Measurements from ENCODE around the gene RYR2. TPM values are rescaled to one million over a fixed set of nuclear protein-coding genes. Genes with fewer than 3 reads are reported as not detected.
"Not testable (repeated sequence)": the region's sequence is repeated elsewhere in the genome, so short reads cannot be mapped to it uniquely, and the experiment has no call there.

RYR2 gene
- total RNA-seq, 4 donors from 2014 or later: 0.53 to 1.2 (median 0.57) TPM

DNA sequence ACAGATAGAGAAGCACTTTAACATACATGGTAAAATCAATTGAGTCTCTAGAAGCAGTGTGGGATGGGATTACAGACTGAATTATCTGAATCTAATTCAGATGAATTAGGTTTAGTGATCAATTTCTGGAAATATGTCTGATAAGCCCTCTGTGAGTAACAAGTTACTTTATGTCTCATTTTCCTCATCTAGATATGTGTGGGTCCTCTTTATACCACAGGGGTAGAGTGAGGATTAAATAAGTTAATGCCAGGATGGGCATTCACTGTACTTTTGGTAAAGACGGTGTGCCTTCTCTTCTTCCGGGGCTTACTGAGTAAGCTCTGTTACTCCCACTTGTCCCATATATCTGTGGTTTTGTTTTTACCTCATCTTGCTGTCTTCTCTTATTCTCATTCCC lies 225.8 kb downstream of the RYR2 start:
- H3K36me3 ChIP-seq: no peaks in the 10 kb centered on the region
- no peaks in the 10 kb centered on the region for H3K4me1 ChIP-seq
- no peak overlapping the region for H3K4me3 ChIP-seq
- H3K27ac ChIP-seq: no peak overlapping the region
- H3K27me3 ChIP-seq: no peaks in the 10 kb centered on the region
- no peak for TF ChIP-seq EP300 (IDR thresholded peaks at IDR 0.05)
- TF ChIP-seq, protein P1, sequence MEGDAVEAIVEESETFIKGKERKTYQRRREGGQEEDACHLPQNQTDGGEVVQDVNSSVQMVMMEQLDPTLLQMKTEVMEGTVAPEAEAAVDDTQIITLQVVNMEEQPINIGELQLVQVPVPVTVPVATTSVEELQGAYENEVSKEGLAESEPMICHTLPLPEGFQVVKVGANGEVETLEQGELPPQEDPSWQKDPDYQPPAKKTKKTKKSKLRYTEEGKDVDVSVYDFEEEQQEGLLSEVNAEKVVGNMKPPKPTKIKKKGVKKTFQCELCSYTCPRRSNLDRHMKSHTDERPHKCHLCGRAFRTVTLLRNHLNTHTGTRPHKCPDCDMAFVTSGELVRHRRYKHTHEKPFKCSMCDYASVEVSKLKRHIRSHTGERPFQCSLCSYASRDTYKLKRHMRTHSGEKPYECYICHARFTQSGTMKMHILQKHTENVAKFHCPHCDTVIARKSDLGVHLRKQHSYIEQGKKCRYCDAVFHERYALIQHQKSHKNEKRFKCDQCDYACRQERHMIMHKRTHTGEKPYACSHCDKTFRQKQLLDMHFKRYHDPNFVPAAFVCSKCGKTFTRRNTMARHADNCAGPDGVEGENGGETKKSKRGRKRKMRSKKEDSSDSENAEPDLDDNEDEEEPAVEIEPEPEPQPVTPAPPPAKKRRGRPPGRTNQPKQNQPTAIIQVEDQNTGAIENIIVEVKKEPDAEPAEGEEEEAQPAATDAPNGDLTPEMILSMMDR (IDR thresholded peaks at IDR 0.05): no peak
- no peaks in the 10 kb centered on the region for H3K9me3 ChIP-seq
- DNase-seq (ENCODE audit: low spot score in 2 of 2): no peak
- 90% methylated on average over 2 of the region's 2 CpGs for WGBS

DNA sequence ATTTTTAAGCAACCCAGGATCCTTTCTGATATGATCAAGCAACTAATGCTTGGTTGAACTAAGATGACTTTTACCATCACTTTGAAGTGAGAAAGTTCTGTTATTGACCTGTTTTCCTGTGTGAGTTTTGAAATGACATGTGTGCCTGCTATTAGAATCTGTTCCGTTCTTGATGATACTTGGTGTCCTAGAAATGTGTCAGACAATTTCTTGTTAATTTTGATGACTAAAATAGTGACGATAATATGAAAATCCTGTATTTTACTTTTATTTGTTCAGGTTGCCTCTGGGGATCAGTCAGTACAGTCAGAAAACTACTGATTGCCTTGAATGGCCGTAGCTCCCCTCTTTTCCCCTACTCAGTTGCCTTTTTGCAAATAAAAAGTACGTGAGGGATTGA lies 228.0 kb downstream of the RYR2 start:
- H3K36me3 ChIP-seq: no peaks in the 10 kb centered on the region
- no peak overlapping the region for H3K4me3 ChIP-seq
- no peak for TF ChIP-seq POLR2A (IDR thresholded peaks at IDR 0.05)
- TF ChIP-seq POLR2AphosphoS5 (IDR thresholded peaks at IDR 0.05): no peak
- no peaks in the 10 kb centered on the region for H3K27me3 ChIP-seq
- no peaks in the 10 kb centered on the region for H3K9me3 ChIP-seq
- DNase-seq (ENCODE audit: low spot score in 2 of 2): no peak
- WGBS: 62% methylated on average over 4 of the region's 4 CpGs
- no peak overlapping the region for H3K27ac ChIP-seq
- H3K4me1 ChIP-seq: no peaks in the 10 kb centered on the region

DNA sequence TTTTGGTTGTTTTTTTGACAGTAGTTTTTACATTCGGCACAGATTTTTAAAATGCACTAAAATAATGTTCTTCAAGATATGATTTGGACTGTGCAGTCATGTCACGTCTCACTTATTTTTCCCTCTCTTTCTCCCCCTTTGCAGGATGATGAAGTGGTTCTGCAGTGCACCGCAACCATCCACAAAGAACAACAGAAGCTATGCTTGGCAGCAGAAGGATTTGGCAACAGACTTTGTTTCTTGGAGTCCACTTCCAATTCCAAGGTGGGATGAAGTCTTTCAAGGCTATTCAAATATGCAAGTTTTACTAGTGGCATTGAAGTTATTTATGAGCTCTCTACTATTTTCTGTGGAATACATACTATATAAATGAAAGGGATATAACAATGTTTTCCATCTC lies 228.4 kb downstream of the RYR2 start:
- DNase-seq (ENCODE audit: low spot score in 2 of 2): no peak
- H3K4me3 ChIP-seq: no peak overlapping the region
- no peaks in the 10 kb centered on the region for H3K4me1 ChIP-seq
- no peak overlapping the region for H3K27ac ChIP-seq
- WGBS: 84% methylated on average over 3 of the region's 3 CpGs
- no peak for TF ChIP-seq POLR2A (IDR thresholded peaks at IDR 0.05)
- no peak for TF ChIP-seq EP300 (IDR thresholded peaks at IDR 0.05)
- no peak for TF ChIP-seq POLR2AphosphoS5 (IDR thresholded peaks at IDR 0.05)
- H3K36me3 ChIP-seq: no peaks in the 10 kb centered on the region
- no peaks in the 10 kb centered on the region for H3K27me3 ChIP-seq
- H3K9me3 ChIP-seq: no peaks in the 10 kb centered on the region

DNA sequence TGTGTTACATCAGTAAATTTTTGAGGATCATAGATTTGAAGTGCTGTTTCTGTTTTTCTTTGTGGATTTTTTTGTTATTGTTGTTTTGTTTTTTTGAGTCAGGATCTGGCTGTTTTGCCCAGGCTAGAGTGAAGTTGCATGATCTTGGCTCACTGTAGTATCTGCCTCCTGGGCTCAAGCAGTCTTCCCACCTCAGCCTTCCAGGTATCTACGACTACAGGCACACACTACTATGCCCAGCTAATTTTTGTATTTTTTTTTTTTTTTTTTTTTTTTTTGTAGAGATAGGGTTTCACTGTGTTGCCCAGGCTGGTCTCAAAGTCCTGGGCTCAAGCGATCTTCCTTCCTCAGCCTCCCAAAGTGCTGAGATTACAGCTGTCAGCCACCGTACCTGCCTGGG lies 236.0 kb downstream of the RYR2 start:
- not testable (repeated sequence) for DNase-seq (ENCODE audit: low spot score in 2 of 2); H3K4me1 ChIP-seq; H3K4me3 ChIP-seq; H3K27me3 ChIP-seq; H3K27ac ChIP-seq; H3K9me3 ChIP-seq; H3K36me3 ChIP-seq
- 50% methylated on average over 3 of the region's 3 CpGs for WGBS

DNA sequence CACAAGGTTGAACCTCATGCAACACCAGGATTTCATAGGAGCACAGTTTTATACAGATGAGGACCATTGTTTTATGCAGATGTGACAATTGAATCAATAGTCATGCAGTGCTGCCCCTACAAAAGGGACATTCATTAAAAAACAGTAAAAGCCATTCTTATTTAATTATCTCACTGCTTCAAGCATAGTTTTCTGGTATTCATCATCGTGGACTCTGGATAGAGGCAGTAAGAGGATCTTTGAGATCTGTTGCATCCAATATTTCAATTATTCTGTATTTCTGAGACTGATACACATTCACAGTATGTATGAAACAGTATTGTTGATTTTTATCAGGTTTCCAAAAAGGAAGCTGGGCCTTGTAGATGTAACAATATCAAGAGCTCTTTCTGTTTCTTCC lies 237.6 kb downstream of the RYR2 start:
- H3K27me3 ChIP-seq: no peaks in the 10 kb centered on the region
- no peak overlapping the region for H3K27ac ChIP-seq
- no peak for TF ChIP-seq EP300 (IDR thresholded peaks at IDR 0.05)
- no peak for TF ChIP-seq POLR2A (IDR thresholded peaks at IDR 0.05)
- TF ChIP-seq, protein P1 (IDR thresholded peaks at IDR 0.05): no peak
- TF ChIP-seq POLR2AphosphoS5 (IDR thresholded peaks at IDR 0.05): no peak
- no peak for DNase-seq (ENCODE audit: low spot score in 2 of 2)
- H3K36me3 ChIP-seq: no peaks in the 10 kb centered on the region
- no peak overlapping the region for H3K4me3 ChIP-seq
- 31% methylated on average over 1 of the region's 1 CpG for WGBS
- H3K4me1 ChIP-seq: no peaks in the 10 kb centered on the region
- no peaks in the 10 kb centered on the region for H3K9me3 ChIP-seq

DNA sequence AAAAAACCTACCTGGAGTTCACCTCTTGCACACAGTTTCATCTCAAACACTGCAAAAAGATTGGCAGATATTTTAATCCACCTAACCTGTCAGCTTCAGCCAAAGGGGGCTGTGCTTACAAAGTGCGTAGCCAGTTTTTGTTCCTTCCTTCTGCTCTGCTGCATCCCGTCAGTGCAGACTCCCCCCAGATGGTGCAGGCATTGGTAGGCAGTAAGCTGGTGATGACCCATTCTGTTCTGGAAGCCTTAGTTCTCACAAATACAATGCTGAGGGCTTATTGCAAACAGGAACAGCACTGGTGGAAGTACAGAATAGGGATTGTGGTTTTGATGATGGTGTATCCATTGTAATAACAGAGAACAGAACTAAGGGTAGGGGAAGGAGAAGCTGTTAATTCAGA lies 239.5 kb downstream of the RYR2 start:
- TF ChIP-seq, protein P1 (IDR thresholded peaks at IDR 0.05): no peak
- TF ChIP-seq POLR2A (IDR thresholded peaks at IDR 0.05) (no peak), EP300 (IDR thresholded peaks at IDR 0.05) (no peak), POLR2AphosphoS5 (IDR thresholded peaks at IDR 0.05) (no peak)
- H3K27me3 ChIP-seq: no peaks in the 10 kb centered on the region
- 71% methylated on average over 2 of the region's 2 CpGs for WGBS

DNA sequence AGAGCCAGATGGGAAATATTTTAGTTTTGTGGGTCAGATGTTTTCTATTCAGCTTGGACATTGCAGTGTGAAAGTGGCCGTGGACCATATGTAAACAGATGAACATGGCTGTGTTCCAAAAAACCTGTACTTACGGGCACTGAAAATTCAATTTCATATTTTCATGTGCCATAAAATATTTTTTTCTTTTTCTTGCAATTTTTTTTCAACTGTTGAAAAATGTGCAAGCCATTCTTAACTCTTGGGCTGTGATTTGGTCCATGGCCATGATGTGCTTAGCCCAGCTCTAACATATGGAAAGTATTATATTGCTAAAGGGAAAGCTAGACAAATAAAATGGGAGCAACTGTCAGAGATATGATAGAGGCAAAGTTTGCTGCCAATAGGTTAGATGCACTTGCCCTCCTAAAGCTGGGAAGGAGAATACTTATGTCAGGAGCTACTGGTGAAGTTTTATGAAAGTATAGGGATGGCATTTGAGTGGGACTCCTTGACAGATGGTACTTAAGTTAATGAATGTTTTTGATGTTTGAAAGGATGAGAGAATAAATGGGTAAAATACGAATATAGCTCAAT lies 240.3 kb downstream of the RYR2 start:
- H3K4me3 ChIP-seq: no peak overlapping the region
- DNase-seq (ENCODE audit: low spot score in 2 of 2): no peak
- TF ChIP-seq EP300 (IDR thresholded peaks at IDR 0.05): no peak
- TF ChIP-seq POLR2AphosphoS5 (IDR thresholded peaks at IDR 0.05): no peak
- TF ChIP-seq, protein P1 (IDR thresholded peaks at IDR 0.05): no peak
- no peaks in the 10 kb centered on the region for H3K27me3 ChIP-seq
- 60% methylated on average over 3 of the region's 3 CpGs for WGBS
- H3K27ac ChIP-seq: no peak overlapping the region
- H3K36me3 ChIP-seq: no peaks in the 10 kb centered on the region
- no peaks in the 10 kb centered on the region for H3K4me1 ChIP-seq
- H3K9me3 ChIP-seq: no peaks in the 10 kb centered on the region

More for the DNA sequence above, 239.5 kb downstream of the RYR2 start:
- DNase-seq (ENCODE audit: low spot score in 2 of 2): no peak
- no peaks in the 10 kb centered on the region for H3K9me3 ChIP-seq
- no peak overlapping the region for H3K27ac ChIP-seq
- H3K4me1 ChIP-seq: no peaks in the 10 kb centered on the region
- H3K36me3 ChIP-seq: no peaks in the 10 kb centered on the region
- H3K4me3 ChIP-seq: no peak overlapping the region

Measured in suprapubic skin (tissue), 4 donors.